Kidney capillary endothelial cell (primary cell): ENCODE data around the gene SLC6A19.

Experiments used
- DNase-seq: peaks from one replicate; pipeline ENCODE4 v3.0.0-alpha.2; 2018; ENCODE audit warnings: low spot score

SLC6A19 gene

GRCh38 chr5:1245905-1246576 is 44.6 kb downstream of the SLC6A19 start:
- DNase-seq, result no peak

DNA sequence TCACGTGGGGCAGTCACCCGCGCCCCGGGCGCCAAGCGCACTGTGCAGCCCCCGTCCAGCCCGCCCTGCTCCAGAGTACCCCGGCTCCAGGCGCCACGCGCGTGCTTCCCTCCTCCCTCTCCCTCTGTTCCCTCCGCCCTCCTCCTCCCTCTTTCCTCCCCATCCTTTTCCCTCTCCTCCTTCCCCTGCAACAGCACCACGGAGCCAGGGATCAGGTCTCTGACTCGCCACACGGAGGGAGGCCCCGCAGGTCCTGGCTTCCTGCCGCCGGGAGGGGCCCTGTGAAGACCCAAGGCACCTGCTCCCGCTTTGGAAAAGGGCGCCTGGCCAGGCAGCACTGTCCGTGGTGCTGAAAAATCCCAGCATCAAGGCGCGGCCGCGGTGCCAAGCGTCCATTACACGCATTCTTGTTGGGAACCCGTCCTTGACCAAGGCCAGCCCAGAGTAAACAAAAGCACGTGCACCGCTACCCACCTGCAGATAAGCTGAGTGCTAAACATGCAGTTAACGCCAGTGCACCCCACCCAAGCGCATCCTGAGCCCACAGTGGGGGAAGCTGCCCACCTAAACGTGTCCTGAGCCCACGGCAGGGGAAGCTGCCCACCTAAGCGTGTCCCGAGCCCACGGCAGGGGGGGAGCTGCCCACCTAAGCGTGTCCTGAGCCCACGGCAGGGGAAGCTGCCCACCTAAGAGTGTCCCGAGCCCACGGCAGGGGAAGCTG is 45.5 kb downstream of the SLC6A19 start:
- peak; percentile 16 for DNase-seq

DNA sequence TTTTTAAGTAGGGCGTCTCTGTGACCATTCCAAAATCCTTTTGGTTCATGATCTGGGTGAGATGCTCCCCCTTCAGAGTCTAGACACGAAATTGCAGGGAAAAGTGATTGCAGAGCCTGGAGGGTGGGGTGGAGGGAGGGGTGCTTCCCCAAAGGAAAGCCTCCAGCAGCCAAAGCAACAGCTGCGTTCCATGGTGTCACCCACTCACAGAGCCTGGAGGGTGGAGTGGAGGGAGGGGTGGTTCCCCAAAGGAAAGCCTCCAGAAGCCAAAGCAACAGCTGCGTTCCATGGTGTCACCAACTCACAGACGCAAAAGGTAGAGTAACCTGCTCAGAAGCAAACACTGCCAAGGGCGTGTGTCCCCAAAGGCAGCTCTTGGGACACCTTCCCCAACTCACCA is 46.4 kb downstream of the SLC6A19 start:
- DNase-seq, result no peak

GRCh38 chr5:1249366-1250280 is 48.2 kb downstream of the SLC6A19 start:
- DNase-seq, result no peak

- no peak for DNase-seq
These were observed 50.5 kb downstream of the SLC6A19 start for GRCh38 chr5:1251678-1252580.

DNA sequence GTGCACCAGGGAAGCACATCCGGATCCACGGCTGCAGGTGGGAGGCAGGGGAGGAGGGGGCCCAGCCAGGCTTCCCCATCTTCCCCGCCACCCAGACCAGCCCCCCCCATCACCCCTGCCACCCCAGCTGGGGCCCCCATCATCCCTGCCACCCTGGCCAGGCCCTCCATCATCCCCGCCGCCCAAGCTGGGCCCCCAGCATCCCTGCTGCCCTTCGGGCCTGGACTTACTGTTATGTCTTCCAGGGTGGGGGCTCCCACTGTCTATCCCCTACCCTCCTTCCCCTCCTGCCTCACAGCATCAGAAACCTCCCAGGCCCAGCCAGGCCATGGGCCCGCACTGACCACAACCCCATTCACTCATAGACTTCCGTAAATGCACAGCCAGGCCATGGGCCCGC is 51.3 kb downstream of the SLC6A19 start:
- no peak for DNase-seq

DNA sequence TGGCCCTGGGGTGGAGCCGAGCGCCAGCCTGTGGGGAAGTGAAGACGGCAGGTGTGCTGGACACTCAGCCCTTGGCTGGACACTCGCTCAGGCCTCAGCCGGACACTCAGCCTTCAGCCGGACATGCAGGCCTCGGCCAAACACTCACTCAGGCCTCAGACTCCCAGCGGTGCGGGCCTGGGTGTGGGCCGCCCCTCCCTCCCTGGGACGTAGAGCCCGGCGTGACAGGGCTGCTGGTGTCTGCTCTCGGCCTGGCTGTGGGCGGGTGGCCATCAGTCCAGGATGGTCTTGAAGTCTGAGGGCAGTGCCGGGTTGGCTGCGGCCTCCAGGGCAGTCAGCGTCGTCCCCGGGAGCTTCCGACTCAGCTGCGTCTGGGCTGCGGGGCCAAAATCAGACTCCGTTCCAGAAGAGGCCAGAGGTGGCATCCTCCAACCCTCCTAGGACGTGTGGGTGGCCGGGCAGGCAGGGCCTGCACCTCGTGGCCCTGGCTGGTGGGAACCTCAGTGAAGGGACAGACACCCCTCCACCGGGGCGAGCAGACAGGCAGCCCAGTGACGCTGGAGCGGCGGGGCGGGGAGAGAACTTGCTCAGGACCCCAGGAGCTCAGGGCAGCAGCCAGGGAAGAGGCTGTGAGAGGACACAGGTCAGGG is 52.2 kb downstream of the SLC6A19 start:
- DNase-seq, result no peak

DNA sequence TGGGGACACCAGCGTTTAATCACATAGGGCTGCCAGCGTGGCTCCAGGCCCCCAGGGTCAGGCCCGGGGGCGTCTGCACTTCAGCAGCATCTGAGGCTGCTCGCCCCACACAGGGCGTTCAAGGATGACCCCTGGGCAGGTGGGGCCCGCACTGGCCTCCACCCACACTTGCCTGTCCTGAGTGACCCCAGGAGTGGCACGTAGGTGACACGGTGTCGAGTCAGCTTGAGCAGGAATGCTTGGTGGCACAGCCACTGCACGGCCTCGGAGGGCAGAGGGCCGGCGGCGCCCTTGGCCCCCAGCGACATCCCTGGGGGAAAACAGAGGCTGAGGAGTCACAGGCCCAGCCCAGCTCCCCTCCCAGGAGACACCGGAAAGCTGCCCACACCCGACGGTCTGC is 52.8 kb downstream of the SLC6A19 start:
- no peak for DNase-seq

- no peak for DNase-seq
These were observed 53.7 kb downstream of the SLC6A19 start for GRCh38 chr5:1255081-1255561.

- DNase-seq, result no peak
These were observed 55.4 kb downstream of the SLC6A19 start for GRCh38 chr5:1256776-1257175.

DNA sequence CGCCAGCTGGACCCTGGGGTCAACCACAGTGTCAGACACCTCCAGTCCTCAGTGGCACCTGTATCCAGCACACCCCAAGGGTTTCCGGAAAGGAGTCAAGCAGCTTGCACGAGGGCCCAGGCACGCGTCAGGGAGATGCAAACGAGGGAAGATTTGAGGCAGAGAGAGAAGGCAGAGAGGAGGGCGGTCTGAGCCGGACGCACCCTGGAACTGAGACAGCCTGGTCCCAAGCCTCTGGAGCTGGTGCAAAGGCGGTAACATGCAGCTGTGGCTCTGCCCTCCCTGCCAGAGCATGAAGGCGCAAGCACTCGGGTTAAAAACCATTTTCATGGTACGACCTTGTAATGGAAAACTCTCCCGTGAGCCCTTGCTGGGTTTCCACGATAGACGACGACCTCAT is 56.0 kb downstream of the SLC6A19 start:
- DNase-seq, result no peak

DNA sequence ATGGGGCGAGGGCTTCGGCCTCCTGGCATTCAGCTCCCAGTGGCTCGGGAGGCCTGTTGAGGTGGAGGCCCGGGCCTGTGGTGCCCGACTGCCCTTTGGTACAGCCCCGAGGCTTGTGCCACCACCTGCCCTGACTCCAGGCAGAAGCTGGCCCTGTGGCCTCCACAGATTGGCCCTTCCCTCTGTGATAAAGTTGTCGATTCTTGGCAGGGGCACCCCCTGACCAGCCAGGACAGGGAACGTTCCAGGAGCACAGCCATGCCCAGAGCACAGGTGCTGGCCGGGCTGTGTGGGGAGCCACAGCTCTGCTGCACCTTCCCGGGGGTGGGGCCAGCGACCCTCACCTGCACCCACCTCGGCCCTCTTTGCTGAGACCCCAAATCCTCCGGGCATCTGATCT is 56.4 kb downstream of the SLC6A19 start:
- no peak for DNase-seq

DNA sequence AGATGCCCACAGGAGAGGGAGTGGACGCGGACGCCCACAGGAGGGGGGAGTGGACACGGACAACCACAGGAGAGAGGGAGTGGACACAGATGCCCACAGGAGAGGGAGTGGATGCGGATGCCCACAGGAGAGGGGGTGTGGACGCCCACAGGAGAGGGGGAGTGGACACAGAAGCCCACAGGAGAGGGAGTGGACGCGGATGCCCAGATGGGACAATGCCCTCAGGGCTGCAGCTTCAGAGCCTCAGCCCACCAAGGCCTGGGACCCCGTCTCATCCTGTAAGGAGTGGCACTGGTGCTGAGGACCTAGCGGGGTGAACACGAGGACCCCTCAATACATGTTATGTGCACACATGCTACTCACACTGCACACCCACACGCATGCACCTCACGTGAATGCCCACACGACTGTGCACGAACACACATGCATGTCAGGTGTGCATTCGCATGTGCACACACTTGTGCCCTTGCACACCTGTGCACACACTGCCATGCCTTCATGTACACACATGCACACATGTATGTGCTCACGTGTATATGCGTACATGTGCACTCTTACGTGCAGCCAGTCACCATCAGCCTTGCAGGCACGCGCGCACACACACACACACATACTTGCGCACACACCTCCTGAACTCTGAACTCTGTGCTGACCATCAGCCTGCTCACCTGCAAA is 58.5 kb downstream of the SLC6A19 start:
- no peak for DNase-seq

DNA sequence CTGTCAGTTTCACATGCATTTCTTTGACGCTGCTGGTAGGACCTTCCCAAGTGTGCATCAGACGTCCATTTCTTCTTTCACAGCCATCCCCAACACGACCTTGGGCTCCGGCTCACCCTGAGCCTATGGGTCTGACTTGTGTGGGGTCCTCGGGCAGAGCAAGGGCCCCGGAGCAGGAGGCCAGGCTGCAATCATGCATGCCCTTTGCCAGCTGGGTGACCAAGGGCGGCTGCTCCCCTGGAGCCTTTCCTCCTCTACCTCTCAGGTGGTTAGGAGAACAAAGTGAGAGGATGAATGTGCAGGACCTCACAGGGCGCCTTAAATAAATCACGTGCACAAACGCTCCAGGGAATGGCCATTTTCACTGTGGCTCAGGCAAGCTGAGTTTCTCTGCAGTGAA is 60.2 kb downstream of the SLC6A19 start:
- DNase-seq, result no peak

GRCh38 chr5:1262381-1262780 is 61.0 kb downstream of the SLC6A19 start:
- DNase-seq, result no peak

DNA sequence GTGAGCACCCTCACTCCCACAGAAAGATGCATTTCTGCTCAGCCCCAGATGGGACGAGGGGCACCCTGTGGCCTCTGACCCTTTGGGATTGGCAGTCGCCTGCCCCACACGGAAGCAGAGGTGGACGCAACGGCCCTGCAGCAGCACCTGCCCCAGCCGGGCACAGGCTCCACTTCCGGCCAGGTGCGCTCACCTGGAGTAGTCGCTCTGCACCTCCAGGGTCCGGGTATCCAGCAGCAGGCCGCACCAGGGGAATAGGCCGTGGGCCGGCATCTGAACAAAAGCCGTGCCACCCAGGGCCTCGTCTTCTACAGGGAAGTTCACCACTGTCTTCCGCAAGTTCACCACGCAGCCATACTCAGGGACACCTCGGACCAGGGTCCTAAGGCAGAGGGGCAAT is 62.8 kb downstream of the SLC6A19 start:
- no peak for DNase-seq

DNA sequence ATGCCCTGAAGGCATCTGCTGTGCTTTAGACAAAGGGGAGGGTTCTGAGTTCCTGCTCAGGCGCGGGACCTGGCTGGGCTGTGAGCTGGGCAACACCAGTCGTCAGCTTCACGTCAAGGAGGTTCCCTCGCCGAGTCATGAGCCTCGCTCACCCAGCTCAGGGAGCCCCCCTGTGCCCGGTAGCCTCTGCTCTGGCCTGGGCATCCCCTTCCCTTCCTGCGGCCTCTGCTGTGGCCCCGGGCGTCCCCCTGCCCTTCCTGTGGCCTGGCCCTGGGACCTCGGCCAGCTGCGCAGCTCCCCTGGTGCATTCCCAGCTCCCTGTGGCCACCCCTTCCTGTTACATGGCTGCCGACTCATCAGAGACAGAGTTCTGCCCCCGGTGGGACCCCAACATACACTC is 63.6 kb downstream of the SLC6A19 start:
- DNase-seq, result no peak

DNA sequence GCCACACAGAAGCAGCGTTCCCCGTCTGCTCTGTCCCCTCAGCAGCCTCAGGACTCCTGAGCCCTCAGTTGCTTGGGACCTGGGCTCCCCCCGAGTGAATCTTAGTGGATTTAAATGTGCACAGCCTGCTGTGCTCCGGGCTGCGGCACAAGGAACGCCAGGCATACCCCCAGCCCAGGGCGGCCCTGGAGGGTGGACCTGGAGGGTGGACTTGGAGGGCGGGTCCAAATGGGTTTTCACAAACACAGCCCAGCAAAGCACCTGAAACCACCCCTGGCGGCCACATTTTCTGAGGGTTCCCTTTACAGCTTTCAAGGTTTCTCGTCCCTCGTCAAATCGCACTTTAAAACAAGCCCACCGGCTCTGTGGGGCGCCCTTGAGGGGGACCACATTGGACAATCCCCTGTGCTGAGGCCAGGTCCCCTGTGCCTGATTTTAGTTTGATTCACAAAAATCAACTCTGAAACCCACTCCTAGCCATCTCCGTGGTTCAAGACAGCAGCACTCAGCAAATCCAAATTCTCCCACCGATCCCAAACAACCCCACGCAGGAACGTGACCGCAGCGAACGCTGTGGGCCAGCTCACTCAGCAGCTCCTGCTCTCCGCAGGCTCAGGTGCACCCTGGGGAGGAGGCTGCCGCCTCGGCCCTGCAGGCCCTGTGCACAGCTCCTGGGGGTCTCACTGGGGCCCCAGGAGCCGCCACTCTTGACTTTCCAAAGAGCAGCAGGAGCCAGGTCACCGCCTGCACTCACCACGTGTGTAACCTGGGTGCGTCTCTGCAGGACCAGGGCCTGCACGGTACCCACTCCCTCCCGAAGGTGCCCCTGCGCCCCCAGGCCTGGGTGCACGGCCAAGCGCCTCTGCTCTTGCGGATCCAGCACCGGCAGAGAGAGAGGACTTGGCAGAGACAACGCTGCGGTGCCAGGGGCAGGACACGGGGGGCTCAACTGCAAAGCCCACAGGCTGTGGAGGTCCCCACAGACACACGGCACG is 64.4 kb downstream of the SLC6A19 start:
- DNase-seq, result no peak

DNA sequence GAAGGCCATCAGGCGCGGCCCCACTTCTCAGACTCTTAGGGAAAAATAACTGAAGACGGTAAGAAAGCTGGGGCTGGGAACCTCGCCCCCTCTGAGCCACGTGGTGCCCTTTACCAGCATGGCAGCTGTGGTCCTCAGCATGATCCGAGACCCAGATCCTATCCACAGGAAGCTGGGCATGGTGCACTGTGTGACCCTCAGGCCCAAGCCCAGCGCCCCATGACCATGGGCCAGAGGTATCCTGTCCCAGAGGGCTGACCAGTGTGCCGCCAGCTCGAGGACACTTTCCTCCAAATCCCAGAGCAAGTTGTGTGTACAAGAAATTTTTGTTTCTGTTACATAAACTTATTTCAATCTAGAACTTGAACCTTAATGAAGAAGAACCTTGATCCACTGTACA is 65.4 kb downstream of the SLC6A19 start:
- no peak for DNase-seq
